Measurements from ENCODE around the gene CAMK1D.
"Not testable (repeated sequence)": the region's sequence is repeated elsewhere in the genome, so short reads cannot be mapped to it uniquely, and the experiment has no call there.

Gene CAMK1D

GRCh38 chr10:12726971-12727831 lies 377.9 kb downstream of the CAMK1D start:
- DNase-seq = no peak

- no peak for DNase-seq
Observed at GRCh38 chr10:12727832-12728215, 378.5 kb downstream of the CAMK1D start.

GRCh38 chr10:12728494-12728893 lies 379.1 kb downstream of the CAMK1D start:
- DNase-seq = no peak

- no peak for DNase-seq
Observed at GRCh38 chr10:12729885-12730284, 380.5 kb downstream of the CAMK1D start.

- no peak for DNase-seq
Observed at GRCh38 chr10:12730809-12731519, 381.6 kb downstream of the CAMK1D start.

- no peak for DNase-seq
Observed at GRCh38 chr10:12733271-12733670, 383.9 kb downstream of the CAMK1D start.

GRCh38 chr10:12735843-12736462 lies 386.6 kb downstream of the CAMK1D start:
- DNase-seq = no peak

- DNase-seq = no peak
Observed at GRCh38 chr10:12740813-12741212, 391.5 kb downstream of the CAMK1D start.

- DNase-seq = no peak
Observed at GRCh38 chr10:12741360-12741804, 392.0 kb downstream of the CAMK1D start.

- DNase-seq = no peak
Observed at GRCh38 chr10:12742771-12743170, 393.4 kb downstream of the CAMK1D start.

GRCh38 chr10:12743466-12743865 lies 394.1 kb downstream of the CAMK1D start:
- not testable (repeated sequence) for DNase-seq

GRCh38 chr10:12743941-12744340 lies 394.6 kb downstream of the CAMK1D start:
- no peak for DNase-seq

GRCh38 chr10:12748186-12748585 lies 398.8 kb downstream of the CAMK1D start:
- no peak for DNase-seq

GRCh38 chr10:12749760-12750478 lies 400.6 kb downstream of the CAMK1D start:
- no peak for DNase-seq

- DNase-seq = no peak
Observed at GRCh38 chr10:12750526-12751201, 401.3 kb downstream of the CAMK1D start.

GRCh38 chr10:12755075-12755474 lies 405.7 kb downstream of the CAMK1D start:
- no peak for DNase-seq

GRCh38 chr10:12757351-12757750 lies 408.0 kb downstream of the CAMK1D start:
- DNase-seq = no peak

GRCh38 chr10:12758271-12758670 lies 408.9 kb downstream of the CAMK1D start:
- DNase-seq = no peak

- no peak for DNase-seq
Observed at GRCh38 chr10:12766223-12766622, 416.9 kb downstream of the CAMK1D start.

GRCh38 chr10:12768156-12769100 lies 419.1 kb downstream of the CAMK1D start:
- DNase-seq = no peak
